GM13977 (cell line): ENCODE results near the gene ACE.

Source experiments
- DNase-seq: peaks from one replicate; pipeline ENCODE4 v3.0.0; 2012; ENCODE audit warnings: low spot score
- CTCF ChIP-seq: IDR thresholded peaks from 2 replicates; pipeline ENCODE4 v1.5.1; 2012; ENCODE audit warnings: mild to moderate bottlenecking, control low read depth; ENCODE audit not compliant: insufficient read depth; ENCODE audit errors: extremely low read depth, missing control alignments
- in situ Hi-C: fragments of 300-500 bp; cut with MboI; formaldehyde crosslinking; loops from one replicate; pipeline ENCODE4 v1.12.0; 2022; ENCODE audit warnings: low sequenced_read_pairs, low pct_unique_long_range_greater_than_20kb, mixed read lengths, inconsistent platforms; ENCODE audit not compliant: unreplicated experiment

Gene ACE

DNA sequence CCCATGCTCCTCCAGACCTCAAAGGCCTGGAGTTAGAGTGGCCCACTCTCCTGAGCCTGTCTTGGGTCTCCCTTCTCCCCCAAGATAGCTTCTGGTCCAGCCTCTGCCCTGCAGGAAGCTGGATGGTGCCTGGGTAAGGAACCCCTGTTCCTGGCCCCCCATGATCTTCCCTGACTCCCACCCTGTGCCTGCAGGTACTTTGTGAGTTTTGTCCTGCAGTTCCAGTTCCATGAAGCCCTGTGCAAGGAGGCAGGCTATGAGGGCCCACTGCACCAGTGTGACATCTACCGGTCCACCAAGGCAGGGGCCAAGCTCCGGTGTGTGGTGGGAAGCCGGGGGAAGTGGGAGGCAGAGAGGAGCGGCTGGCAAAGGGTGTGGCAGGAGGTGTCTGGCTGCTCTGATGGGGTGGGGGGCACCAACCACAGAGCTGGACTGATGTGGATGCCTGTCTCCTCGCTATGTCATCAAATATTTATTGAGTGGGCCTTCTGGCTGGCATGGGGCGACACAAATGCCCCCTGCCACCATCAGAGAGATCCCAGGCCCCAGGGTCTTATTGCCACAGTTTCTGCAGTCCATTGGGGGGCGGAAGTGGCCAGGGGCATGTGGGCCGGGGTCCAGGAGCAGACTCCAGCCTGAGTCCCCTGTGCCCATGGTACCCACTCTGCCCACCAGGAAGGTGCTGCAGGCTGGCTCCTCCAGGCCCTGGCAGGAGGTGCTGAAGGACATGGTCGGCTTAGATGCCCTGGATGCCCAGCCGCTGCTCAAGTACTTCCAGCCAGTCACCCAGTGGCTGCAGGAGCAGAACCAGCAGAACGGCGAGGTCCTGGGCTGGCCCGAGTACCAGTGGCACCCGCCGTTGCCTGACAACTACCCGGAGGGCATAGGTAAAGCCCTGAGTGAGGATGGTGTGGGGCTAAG, 7.1 kb downstream of the ACE start:
- no peak for DNase-seq
- in situ Hi-C loops = loop anchor here (10.0 kb wide), 1 partner anchor 59 kb away; no protein-coding TSS in a partner anchor
- no peak for TF ChIP-seq CTCF

GRCh38 chr17:63486317-63487013, 9.6 kb downstream of the ACE start:
- DNase-seq = no peak
- TF ChIP-seq CTCF = no peak
- in situ Hi-C loops = loop anchor here (10.0 kb wide), 1 partner anchor 62 kb away; no protein-coding TSS in a partner anchor

DNA sequence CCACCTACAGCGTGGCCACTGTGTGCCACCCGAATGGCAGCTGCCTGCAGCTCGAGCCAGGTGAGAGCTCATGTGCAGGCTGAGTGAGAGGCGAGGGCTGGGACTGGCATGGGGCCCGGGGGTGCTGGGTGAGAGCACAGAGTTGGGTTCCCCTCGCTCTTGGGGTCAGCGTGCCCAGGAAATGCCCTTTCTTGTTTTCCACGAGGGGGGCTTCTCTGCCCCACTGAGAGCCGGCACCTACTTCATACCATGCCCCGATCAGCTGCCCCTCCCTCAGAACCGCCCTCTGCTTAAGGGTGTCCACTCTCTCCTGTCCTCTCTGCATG, 10.1 kb downstream of the ACE start:
- in situ Hi-C loops = loop anchor here (10.0 kb wide), 1 partner anchor 62 kb away; no protein-coding TSS in a partner anchor
- no peak for TF ChIP-seq CTCF

GRCh38 chr17:63488851-63489250, 12.0 kb downstream of the ACE start:
- in situ Hi-C loops = loop anchor here (10.0 kb wide), 1 partner anchor 64 kb away; no protein-coding TSS in a partner anchor
- TF ChIP-seq CTCF = no peak
- DNase-seq = no peak

More for the DNA sequence above, 10.1 kb downstream of the ACE start:
- no peak for DNase-seq

- TF ChIP-seq CTCF = no peak
- in situ Hi-C loops = loop anchor here (10.0 kb wide), 1 partner anchor 64 kb away; no protein-coding TSS in a partner anchor
- DNase-seq = no peak
These were observed 12.4 kb downstream of the ACE start for GRCh38 chr17:63489291-63489690.

DNA sequence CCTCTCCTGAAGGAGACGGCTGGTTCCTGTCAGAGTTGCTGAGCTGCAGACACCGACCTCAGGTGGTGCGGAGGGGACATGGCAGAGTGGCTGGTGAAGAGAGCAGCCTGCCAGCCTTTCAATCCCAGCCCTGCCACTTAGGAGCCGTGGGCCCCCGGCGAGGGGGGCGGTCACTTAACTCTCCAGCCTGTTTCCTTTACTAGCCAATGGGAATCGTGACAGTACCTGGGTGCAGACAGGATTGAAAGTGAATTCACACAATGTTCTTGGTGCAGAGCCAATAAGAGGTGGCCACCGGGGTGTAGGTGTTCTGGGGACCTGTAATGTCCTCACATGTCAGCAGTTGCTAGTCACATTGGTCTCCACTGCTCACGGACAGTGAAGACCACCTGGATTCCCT, 13.5 kb downstream of the ACE start:
- TF ChIP-seq CTCF = no peak
- in situ Hi-C loops = no loop called here
- no peak for DNase-seq
